Measurements from ENCODE around the gene KRTAP10-12. TPM values are rescaled to one million over a fixed set of nuclear protein-coding genes. Genes with fewer than 3 reads are reported as not detected.
A peak's percentile ranks its signal among the peaks of the same experiment; 100 is the strongest.

KRTAP10-12 gene
- total RNA-seq, 3 donors from 2014 or later (not counting 1 experiment from before 2014, with no cell fraction given) = not detected

- DNase-seq (no peak), ATAC-seq (no peak)
- H3K9me3 ChIP-seq (ENCODE audit: control insufficient read depth, insufficient read depth, low read length) = peaks cover 7% of the 10 kb centered on the region
- no peak overlapping the region for H3K27ac ChIP-seq (ENCODE audit: low read length)
- peaks cover 42% of the 10 kb centered on the region for H3K27me3 ChIP-seq (ENCODE audit: control insufficient read depth, insufficient read depth, low read length)
- H3K4me3 ChIP-seq (ENCODE audit: low read length) = no peak overlapping the region
- WGBS (ENCODE audit: insufficient coverage) = 56% methylated on average over 2 of the region's 2 CpGs
- peaks cover 61 to 76% of the 10 kb centered on the region in 2 donors for H3K27me3 Mint-ChIP-seq (ENCODE audit: low read depth in 2 of 2)
- TF ChIP-seq, protein P1, sequence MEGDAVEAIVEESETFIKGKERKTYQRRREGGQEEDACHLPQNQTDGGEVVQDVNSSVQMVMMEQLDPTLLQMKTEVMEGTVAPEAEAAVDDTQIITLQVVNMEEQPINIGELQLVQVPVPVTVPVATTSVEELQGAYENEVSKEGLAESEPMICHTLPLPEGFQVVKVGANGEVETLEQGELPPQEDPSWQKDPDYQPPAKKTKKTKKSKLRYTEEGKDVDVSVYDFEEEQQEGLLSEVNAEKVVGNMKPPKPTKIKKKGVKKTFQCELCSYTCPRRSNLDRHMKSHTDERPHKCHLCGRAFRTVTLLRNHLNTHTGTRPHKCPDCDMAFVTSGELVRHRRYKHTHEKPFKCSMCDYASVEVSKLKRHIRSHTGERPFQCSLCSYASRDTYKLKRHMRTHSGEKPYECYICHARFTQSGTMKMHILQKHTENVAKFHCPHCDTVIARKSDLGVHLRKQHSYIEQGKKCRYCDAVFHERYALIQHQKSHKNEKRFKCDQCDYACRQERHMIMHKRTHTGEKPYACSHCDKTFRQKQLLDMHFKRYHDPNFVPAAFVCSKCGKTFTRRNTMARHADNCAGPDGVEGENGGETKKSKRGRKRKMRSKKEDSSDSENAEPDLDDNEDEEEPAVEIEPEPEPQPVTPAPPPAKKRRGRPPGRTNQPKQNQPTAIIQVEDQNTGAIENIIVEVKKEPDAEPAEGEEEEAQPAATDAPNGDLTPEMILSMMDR (IDR thresholded peaks at IDR 0.05) = no peak
- no peaks in the 10 kb centered on the region for H3K36me3 Mint-ChIP-seq
- no peak overlapping the region for H3K4me3 Mint-ChIP-seq
- intact Hi-C loops (cut with micrococcal nuclease) = loop anchor here (10.0 kb wide), 1 partner anchor 93 kb away; the partner anchor contains the start of gene KRTAP10-9
- H3K9me3 Mint-ChIP-seq = no peaks in the 10 kb centered on the region
- peaks cover 6% of the 10 kb centered on the region for H3K4me1 ChIP-seq (ENCODE audit: control insufficient read depth, insufficient read depth, low read length)
- no peak overlapping the region for H3K27ac Mint-ChIP-seq
- peaks cover 5 to 14% of the 10 kb centered on the region in 2 donors for H3K4me1 Mint-ChIP-seq
- no peaks in the 10 kb centered on the region for H3K36me3 ChIP-seq (ENCODE audit: control insufficient read depth, insufficient read depth, low read length)
Measured at GRCh38 chr21:44718093-44718492, 21.1 kb downstream of the KRTAP10-12 start.

- peaks cover 11% of the 10 kb centered on the region for H3K4me1 ChIP-seq (ENCODE audit: control insufficient read depth, insufficient read depth, low read length)
- WGBS (ENCODE audit: insufficient coverage) = 47% methylated on average over 5 of the region's 6 CpGs
- DNase-seq (no peak), ATAC-seq (no peak)
- no peak overlapping the region for H3K27ac Mint-ChIP-seq
- H3K27ac ChIP-seq (ENCODE audit: low read length) = no peak overlapping the region
- no peaks in the 10 kb centered on the region for H3K36me3 ChIP-seq (ENCODE audit: control insufficient read depth, insufficient read depth, low read length)
- H3K27me3 ChIP-seq (ENCODE audit: control insufficient read depth, insufficient read depth, low read length) = peaks cover 41% of the 10 kb centered on the region
- no peak overlapping the region for H3K4me3 ChIP-seq (ENCODE audit: low read length)
- H3K9me3 Mint-ChIP-seq = no peaks in the 10 kb centered on the region
- H3K4me3 Mint-ChIP-seq = no peak overlapping the region
- peaks cover 10 to 18% of the 10 kb centered on the region in 2 donors for H3K4me1 Mint-ChIP-seq
- intact Hi-C loops (cut with micrococcal nuclease) = loop anchor here (10.0 kb wide), 1 partner anchor 94 kb away; the partner anchor contains the start of gene KRTAP10-9
- H3K9me3 ChIP-seq (ENCODE audit: control insufficient read depth, insufficient read depth, low read length) = peaks cover 7% of the 10 kb centered on the region
- H3K27me3 Mint-ChIP-seq (ENCODE audit: low read depth in 2 of 2) = peaks cover 64 to 75% of the 10 kb centered on the region in 2 donors
- no peaks in the 10 kb centered on the region for H3K36me3 Mint-ChIP-seq
- TF ChIP-seq, protein P1 (IDR thresholded peaks at IDR 0.05) = no peak
Measured at GRCh38 chr21:44718571-44718970, 21.6 kb downstream of the KRTAP10-12 start.

GRCh38 chr21:44720170-44720569, 23.2 kb downstream of the KRTAP10-12 start:
- Histone ChIP-seq H3K27me3 (ENCODE audit: control insufficient read depth, insufficient read depth, low read length) (peaks cover 42% of the 10 kb centered on the region), H3K9me3 (ENCODE audit: control insufficient read depth, insufficient read depth, low read length) (peaks cover 7% of the 10 kb centered on the region), H3K4me3 (ENCODE audit: low read length) (no peak overlapping the region), H3K4me1 (ENCODE audit: control insufficient read depth, insufficient read depth, low read length) (peaks cover 15% of the 10 kb centered on the region), H3K36me3 (ENCODE audit: control insufficient read depth, insufficient read depth, low read length) (no peaks in the 10 kb centered on the region), H3K27ac (ENCODE audit: low read length) (no peak overlapping the region)
- TF ChIP-seq, protein P1 (IDR thresholded peaks at IDR 0.05) = no peak
- no peaks in the 10 kb centered on the region for H3K36me3 Mint-ChIP-seq
- 83% methylated on average over 1 of the region's 2 CpGs for WGBS (ENCODE audit: insufficient coverage)
- ATAC-seq (no peak), DNase-seq (no peak)
- H3K4me3 Mint-ChIP-seq = no peak overlapping the region
- H3K27ac Mint-ChIP-seq = no peak overlapping the region
- no peaks in the 10 kb centered on the region for H3K9me3 Mint-ChIP-seq
- intact Hi-C loops (cut with micrococcal nuclease) = no loop called here
- H3K4me1 Mint-ChIP-seq = peaks cover 10 to 15% of the 10 kb centered on the region in 2 donors
- peaks cover 58 to 59% of the 10 kb centered on the region in 2 donors for H3K27me3 Mint-ChIP-seq (ENCODE audit: low read depth in 2 of 2)

DNA sequence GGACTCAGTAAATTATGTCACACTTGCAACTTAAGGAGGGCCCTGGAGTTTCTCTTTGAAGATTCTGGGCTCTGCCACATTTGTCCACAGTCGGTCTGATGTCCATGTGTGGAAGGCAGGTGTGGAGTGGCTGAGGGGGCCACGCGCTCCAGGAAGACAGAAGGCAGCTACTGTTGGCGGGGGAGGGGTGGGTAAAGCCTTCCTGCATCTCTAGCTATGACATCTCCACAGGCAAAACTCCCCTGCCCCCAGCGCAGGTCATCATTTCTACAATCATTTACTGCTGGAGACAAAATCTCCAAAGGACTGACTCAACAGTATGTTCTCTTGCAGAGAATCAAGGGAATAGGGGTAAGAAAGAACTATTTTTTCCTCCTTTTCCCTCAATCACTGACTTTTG, 25.8 kb downstream of the KRTAP10-12 start:
- Mint-ChIP-seq H3K4me1 (peaks cover 10 to 13% of the 10 kb centered on the region in 2 donors), H3K9me3 (no peaks in the 10 kb centered on the region), H3K27me3 (ENCODE audit: low read depth in 2 of 2) (peaks cover 47 to 56% of the 10 kb centered on the region in 2 donors), H3K4me3 (peak overlapping the region; percentile 57), H3K27ac (no peak overlapping the region), H3K36me3 (no peaks in the 10 kb centered on the region)
- Histone ChIP-seq H3K4me1 (ENCODE audit: control insufficient read depth, insufficient read depth, low read length) (peaks cover 15% of the 10 kb centered on the region), H3K27me3 (ENCODE audit: control insufficient read depth, insufficient read depth, low read length) (peaks cover 40% of the 10 kb centered on the region), H3K4me3 (ENCODE audit: low read length) (no peak overlapping the region), H3K27ac (ENCODE audit: low read length) (no peak overlapping the region), H3K9me3 (ENCODE audit: control insufficient read depth, insufficient read depth, low read length) (no peaks in the 10 kb centered on the region), H3K36me3 (ENCODE audit: control insufficient read depth, insufficient read depth, low read length) (no peaks in the 10 kb centered on the region)
- intact Hi-C loops (cut with micrococcal nuclease) = no loop called here
- WGBS (ENCODE audit: insufficient coverage) = 64% methylated on average over 4 of the region's 5 CpGs
- DNase-seq (no peak), ATAC-seq (no peak)
- TF ChIP-seq, protein P1 (IDR thresholded peaks at IDR 0.05) = no peak
